GM21619 (cell line): ENCODE results near the gene NR1I2.

Experiments used
- ATAC-seq: cut with Tn5 transposase; IDR thresholded peaks from one replicate; pipeline ENCODE4 v1.9.1; 2021; ENCODE audit not compliant: unreplicated experiment

Gene NR1I2

GRCh38 chr3:119781330-119782198, at the start of gene NR1I2:
Gene NR1I2 (plus strand): TSS chr3:119782101.
- ATAC-seq: no peak

GRCh38 chr3:119733812-119734211, 48.1 kb upstream of the NR1I2 start:
- no peak for ATAC-seq

- ATAC-seq: no peak
Observed at GRCh38 chr3:119738741-119739140, 43.2 kb upstream of the NR1I2 start.

- no peak for ATAC-seq
Observed at GRCh38 chr3:119741657-119742590, 40.0 kb upstream of the NR1I2 start.

GRCh38 chr3:119743921-119744320, 38.0 kb upstream of the NR1I2 start:
- ATAC-seq: no peak

- ATAC-seq: no peak
Observed at GRCh38 chr3:119745942-119746341, 36.0 kb upstream of the NR1I2 start.

GRCh38 chr3:119746423-119746822, 35.5 kb upstream of the NR1I2 start:
- no peak for ATAC-seq

- ATAC-seq: no peak
Observed at GRCh38 chr3:119747357-119747756, 34.5 kb upstream of the NR1I2 start.

GRCh38 chr3:119748991-119749390, 32.9 kb upstream of the NR1I2 start:
- no peak for ATAC-seq

- no peak for ATAC-seq
Observed at GRCh38 chr3:119751423-119751822, 30.5 kb upstream of the NR1I2 start.

- ATAC-seq: peak; percentile 93
Observed at GRCh38 chr3:119759962-119760361, 21.9 kb upstream of the NR1I2 start.

GRCh38 chr3:119762876-119763275, 19.0 kb upstream of the NR1I2 start:
- ATAC-seq: no peak

- ATAC-seq: no peak
Observed at GRCh38 chr3:119763466-119763865, 18.4 kb upstream of the NR1I2 start.

GRCh38 chr3:119765239-119765638, 16.7 kb upstream of the NR1I2 start:
- ATAC-seq: no peak

- ATAC-seq: no peak
Observed at GRCh38 chr3:119767936-119768601, 13.8 kb upstream of the NR1I2 start.

GRCh38 chr3:119768668-119769393, 13.1 kb upstream of the NR1I2 start:
- no peak for ATAC-seq

GRCh38 chr3:119769394-119770149, 12.3 kb upstream of the NR1I2 start:
- no peak for ATAC-seq

GRCh38 chr3:119774444-119774843, 7.5 kb upstream of the NR1I2 start:
- ATAC-seq: peak; percentile 86

- ATAC-seq: no peak
Observed at GRCh38 chr3:119776304-119776703, 5.6 kb upstream of the NR1I2 start.

GRCh38 chr3:119778176-119778575, 3.7 kb upstream of the NR1I2 start:
- no peak for ATAC-seq
